ENCODE measurements around the gene ECT2. TPM values are rescaled to one million over a fixed set of nuclear protein-coding genes. Genes with fewer than 3 reads are reported as not detected.

Gene ECT2
- polyA plus RNA-seq, 1 donor from 2014 or later, result 6.3 TPM

DNA sequence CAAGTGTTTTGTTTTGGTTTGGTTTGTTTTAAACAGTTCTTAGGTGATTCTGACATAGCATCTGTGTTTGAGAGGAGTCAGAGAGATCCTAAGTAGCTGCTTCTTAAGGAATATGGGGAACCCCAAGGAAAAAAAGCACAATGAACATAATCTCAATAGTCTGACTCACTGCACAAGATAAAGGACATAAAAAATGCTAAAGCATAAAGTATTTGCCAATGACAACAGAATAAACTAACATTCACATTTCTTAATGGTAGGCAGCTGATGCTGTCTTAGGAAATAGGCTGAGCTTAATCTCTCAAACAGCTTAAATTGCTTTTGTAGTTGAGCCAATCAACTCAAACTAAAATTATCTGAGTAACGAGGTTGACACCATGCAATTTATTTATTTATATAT lies 42.6 kb upstream of the ECT2 start:
- Histone ChIP-seq H3K4me2 (ENCODE audit: low read length) (no peak overlapping the region), H3K36me3 (ENCODE audit: insufficient read depth, low read length) (no peaks in the 10 kb centered on the region), H3K9me2 (ENCODE audit: insufficient read depth, low read length) (no peaks in the 10 kb centered on the region), H3K9me3 (ENCODE audit: low read length) (no peaks in the 10 kb centered on the region), H3K4me3 (ENCODE audit: low read length) (no peak overlapping the region), H3F3A (ENCODE audit: insufficient read depth, low read length, poor library complexity, severe bottlenecking) (no peaks in the 10 kb centered on the region), H4K20me1 (ENCODE audit: insufficient read depth) (no peaks in the 10 kb centered on the region), H3K27me3 (ENCODE audit: insufficient read depth, low read depth, low read length) (peaks cover 5% of the 10 kb centered on the region), H3K79me2 (replicated peaks; ENCODE audit: insufficient read depth, low read length) (no peaks in the 10 kb centered on the region), H3K9ac (ENCODE audit: low read length) (no peak overlapping the region), H3K27ac (ENCODE audit: low read length) (no peak overlapping the region), H2AFZ (ENCODE audit: low read depth, low read length) (no peak overlapping the region)
- TF ChIP-seq SMC3 (conservative IDR thresholded peaks at IDR 0.05; ENCODE audit: poor library complexity) (no peak), MXI1 (conservative IDR thresholded peaks at IDR 0.05; ENCODE audit: poor library complexity, severe bottlenecking) (no peak), EP300 (conservative IDR thresholded peaks at IDR 0.05; ENCODE audit: poor library complexity, severe bottlenecking) (no peak), RAD21 (conservative IDR thresholded peaks at IDR 0.05) (no peak), EZH2 (IDR thresholded peaks at IDR 0.05; ENCODE audit: borderline replicate concordance, insufficient read depth, low read length, poor library complexity, severe bottlenecking) (no peak), POLR2AphosphoS5 (IDR thresholded peaks at IDR 0.05) (no peak), TAF1 (IDR thresholded peaks at IDR 0.05; ENCODE audit: low read depth) (no peak)
- TF ChIP-seq, protein P1, sequence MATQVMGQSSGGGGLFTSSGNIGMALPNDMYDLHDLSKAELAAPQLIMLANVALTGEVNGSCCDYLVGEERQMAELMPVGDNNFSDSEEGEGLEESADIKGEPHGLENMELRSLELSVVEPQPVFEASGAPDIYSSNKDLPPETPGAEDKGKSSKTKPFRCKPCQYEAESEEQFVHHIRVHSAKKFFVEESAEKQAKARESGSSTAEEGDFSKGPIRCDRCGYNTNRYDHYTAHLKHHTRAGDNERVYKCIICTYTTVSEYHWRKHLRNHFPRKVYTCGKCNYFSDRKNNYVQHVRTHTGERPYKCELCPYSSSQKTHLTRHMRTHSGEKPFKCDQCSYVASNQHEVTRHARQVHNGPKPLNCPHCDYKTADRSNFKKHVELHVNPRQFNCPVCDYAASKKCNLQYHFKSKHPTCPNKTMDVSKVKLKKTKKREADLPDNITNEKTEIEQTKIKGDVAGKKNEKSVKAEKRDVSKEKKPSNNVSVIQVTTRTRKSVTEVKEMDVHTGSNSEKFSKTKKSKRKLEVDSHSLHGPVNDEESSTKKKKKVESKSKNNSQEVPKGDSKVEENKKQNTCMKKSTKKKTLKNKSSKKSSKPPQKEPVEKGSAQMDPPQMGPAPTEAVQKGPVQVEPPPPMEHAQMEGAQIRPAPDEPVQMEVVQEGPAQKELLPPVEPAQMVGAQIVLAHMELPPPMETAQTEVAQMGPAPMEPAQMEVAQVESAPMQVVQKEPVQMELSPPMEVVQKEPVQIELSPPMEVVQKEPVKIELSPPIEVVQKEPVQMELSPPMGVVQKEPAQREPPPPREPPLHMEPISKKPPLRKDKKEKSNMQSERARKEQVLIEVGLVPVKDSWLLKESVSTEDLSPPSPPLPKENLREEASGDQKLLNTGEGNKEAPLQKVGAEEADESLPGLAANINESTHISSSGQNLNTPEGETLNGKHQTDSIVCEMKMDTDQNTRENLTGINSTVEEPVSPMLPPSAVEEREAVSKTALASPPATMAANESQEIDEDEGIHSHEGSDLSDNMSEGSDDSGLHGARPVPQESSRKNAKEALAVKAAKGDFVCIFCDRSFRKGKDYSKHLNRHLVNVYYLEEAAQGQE (IDR thresholded peaks at IDR 0.05; ENCODE audit: borderline replicate concordance), result no peak
- TF ChIP-seq, protein P2, sequence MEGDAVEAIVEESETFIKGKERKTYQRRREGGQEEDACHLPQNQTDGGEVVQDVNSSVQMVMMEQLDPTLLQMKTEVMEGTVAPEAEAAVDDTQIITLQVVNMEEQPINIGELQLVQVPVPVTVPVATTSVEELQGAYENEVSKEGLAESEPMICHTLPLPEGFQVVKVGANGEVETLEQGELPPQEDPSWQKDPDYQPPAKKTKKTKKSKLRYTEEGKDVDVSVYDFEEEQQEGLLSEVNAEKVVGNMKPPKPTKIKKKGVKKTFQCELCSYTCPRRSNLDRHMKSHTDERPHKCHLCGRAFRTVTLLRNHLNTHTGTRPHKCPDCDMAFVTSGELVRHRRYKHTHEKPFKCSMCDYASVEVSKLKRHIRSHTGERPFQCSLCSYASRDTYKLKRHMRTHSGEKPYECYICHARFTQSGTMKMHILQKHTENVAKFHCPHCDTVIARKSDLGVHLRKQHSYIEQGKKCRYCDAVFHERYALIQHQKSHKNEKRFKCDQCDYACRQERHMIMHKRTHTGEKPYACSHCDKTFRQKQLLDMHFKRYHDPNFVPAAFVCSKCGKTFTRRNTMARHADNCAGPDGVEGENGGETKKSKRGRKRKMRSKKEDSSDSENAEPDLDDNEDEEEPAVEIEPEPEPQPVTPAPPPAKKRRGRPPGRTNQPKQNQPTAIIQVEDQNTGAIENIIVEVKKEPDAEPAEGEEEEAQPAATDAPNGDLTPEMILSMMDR (IDR thresholded peaks at IDR 0.05; ENCODE audit: poor library complexity, severe bottlenecking), result no peak

DNA sequence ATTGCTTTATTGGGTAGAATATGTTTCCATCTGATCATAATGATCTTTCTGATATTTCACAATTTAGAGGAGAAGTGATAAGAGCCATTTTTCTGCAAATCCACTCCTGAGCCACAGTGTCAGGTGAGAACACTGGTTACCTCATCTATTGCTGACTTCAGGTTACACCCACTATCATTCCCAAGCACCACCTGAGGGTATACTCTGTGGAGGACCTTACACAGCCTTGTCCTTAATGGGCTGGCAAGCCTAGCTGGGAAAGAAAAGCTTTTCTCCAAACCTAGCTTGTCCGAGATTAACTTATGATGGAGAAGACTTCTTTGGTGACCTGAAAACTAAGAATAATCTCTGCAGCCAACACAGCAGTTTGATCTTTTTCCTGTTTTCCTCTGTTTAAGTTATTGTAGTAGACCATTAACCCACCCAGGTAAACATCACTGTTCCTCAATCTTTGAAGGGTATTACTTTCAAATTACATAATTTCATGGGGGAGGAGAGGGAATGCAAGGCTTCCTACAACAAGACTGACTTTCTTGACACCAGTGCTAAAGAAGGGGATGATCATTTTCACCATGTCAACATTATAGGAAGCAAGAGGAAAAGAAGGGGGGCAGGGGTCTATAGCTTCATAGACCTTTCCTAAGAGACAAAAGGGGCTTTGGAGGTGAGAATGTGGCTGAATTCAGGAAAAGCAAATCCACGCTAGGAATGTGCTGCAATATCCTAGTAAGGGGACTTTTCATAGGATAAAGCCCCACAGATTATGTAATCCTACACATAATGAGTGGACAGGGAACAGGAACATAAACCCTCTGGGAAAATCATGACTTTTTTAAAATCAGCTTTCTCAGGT lies 41.4 kb upstream of the ECT2 start:
- H3F3A ChIP-seq (ENCODE audit: insufficient read depth, low read length, poor library complexity, severe bottlenecking), result no peaks in the 10 kb centered on the region
- H3K9me2 ChIP-seq (ENCODE audit: insufficient read depth, low read length), result no peaks in the 10 kb centered on the region
- peak overlapping the region; percentile 82 for H3K4me3 ChIP-seq (ENCODE audit: low read length)
- no peaks in the 10 kb centered on the region for H3K9me3 ChIP-seq (ENCODE audit: low read length)
- no peak overlapping the region for H3K9ac ChIP-seq (ENCODE audit: low read length)
- no peak overlapping the region for H3K4me2 ChIP-seq (ENCODE audit: low read length)
- no peaks in the 10 kb centered on the region for H4K20me1 ChIP-seq (ENCODE audit: insufficient read depth)
- peaks cover 5% of the 10 kb centered on the region for H3K27me3 ChIP-seq (ENCODE audit: insufficient read depth, low read depth, low read length)
- no peak overlapping the region for H3K27ac ChIP-seq (ENCODE audit: low read length)
- no peak overlapping the region for H2AFZ ChIP-seq (ENCODE audit: low read depth, low read length)
- TF ChIP-seq EZH2 (IDR thresholded peaks at IDR 0.05; ENCODE audit: borderline replicate concordance, insufficient read depth, low read length, poor library complexity, severe bottlenecking) (no peak), POLR2AphosphoS5 (IDR thresholded peaks at IDR 0.05) (no peak), MXI1 (conservative IDR thresholded peaks at IDR 0.05; ENCODE audit: poor library complexity, severe bottlenecking) (no peak), SMC3 (conservative IDR thresholded peaks at IDR 0.05; ENCODE audit: poor library complexity) (no peak), EP300 (conservative IDR thresholded peaks at IDR 0.05; ENCODE audit: poor library complexity, severe bottlenecking) (no peak), RAD21 (conservative IDR thresholded peaks at IDR 0.05) (no peak), TAF1 (IDR thresholded peaks at IDR 0.05; ENCODE audit: low read depth) (no peak)
- TF ChIP-seq, protein P1 (IDR thresholded peaks at IDR 0.05; ENCODE audit: borderline replicate concordance), result no peak
- TF ChIP-seq, protein P2 (IDR thresholded peaks at IDR 0.05; ENCODE audit: poor library complexity, severe bottlenecking), result no peak
- no peaks in the 10 kb centered on the region for H3K36me3 ChIP-seq (ENCODE audit: insufficient read depth, low read length)
- no peaks in the 10 kb centered on the region for H3K79me2 ChIP-seq (replicated peaks; ENCODE audit: insufficient read depth, low read length)
